ENCODE data around the gene LAMC2.

- no peak for TF ChIP-seq CTCF (conservative IDR thresholded peaks at IDR 0.05 in 1 of 2, IDR thresholded peaks at IDR 0.05 in 1 of 2; ENCODE audit: low read depth in 1 of 2, low read length in 2 of 2)
- TF ChIP-seq EZH2 (IDR thresholded peaks at IDR 0.05; ENCODE audit: low read length, missing control alignments), result no peak
Observed at GRCh38 chr1:183205196-183205781, 19.2 kb downstream of the LAMC2 start.
